ENCODE data around the gene GALNS. TPM values are rescaled to one million over a fixed set of nuclear protein-coding genes. Genes with fewer than 3 reads are reported as not detected.
A peak's percentile ranks its signal among the peaks of the same experiment; 100 is the strongest.

Gene GALNS
- total RNA-seq, 1 experiment from 2014 or later = 34.3 TPM

GRCh38 chr16:88817785-88818574 is 38.8 kb downstream of the GALNS start:
- DNase-seq (ENCODE audit: low spot score) = no peak

GRCh38 chr16:88816736-88817535 is 39.8 kb downstream of the GALNS start:
- no peak for DNase-seq (ENCODE audit: low spot score)

- DNase-seq (ENCODE audit: low spot score) = peak; percentile 42
Observed at GRCh38 chr16:88815901-88816589, 40.7 kb downstream of the GALNS start.

GRCh38 chr16:88815227-88815626 is 41.5 kb downstream of the GALNS start:
- no peak for DNase-seq (ENCODE audit: low spot score)

GRCh38 chr16:88814144-88814502 is 42.6 kb downstream of the GALNS start:
- DNase-seq (ENCODE audit: low spot score) = no peak

- no peak for DNase-seq (ENCODE audit: low spot score)
Observed at GRCh38 chr16:88813269-88814143, 43.2 kb downstream of the GALNS start.

GRCh38 chr16:88812513-88813268 is 44.1 kb downstream of the GALNS start:
- no peak for DNase-seq (ENCODE audit: low spot score)

- peak; percentile 87 for DNase-seq (ENCODE audit: low spot score)
Observed at GRCh38 chr16:88811769-88812512, 44.8 kb downstream of the GALNS start, which contains the start of gene APRT. TSS of gene APRT (minus strand) at chr16:88811928. CDS start at chr16:88811899, 29 bp downstream.

- peak; percentile 72 for DNase-seq (ENCODE audit: low spot score)
Observed at GRCh38 chr16:88810912-88811768, 45.6 kb downstream of the GALNS start.

GRCh38 chr16:88810166-88810911 is 46.4 kb downstream of the GALNS start:
- peak; percentile 23 for DNase-seq (ENCODE audit: low spot score)

GRCh38 chr16:88809676-88810165 is 47.0 kb downstream of the GALNS start:
- DNase-seq (ENCODE audit: low spot score) = no peak

GRCh38 chr16:88809068-88809675 is 47.6 kb downstream of the GALNS start:
- DNase-seq (ENCODE audit: low spot score) = peak; percentile 22

- DNase-seq (ENCODE audit: low spot score) = no peak
Observed at GRCh38 chr16:88807626-88808453, 48.9 kb downstream of the GALNS start.

- no peak for DNase-seq (ENCODE audit: low spot score)
Observed at GRCh38 chr16:88807142-88807625, 49.6 kb downstream of the GALNS start.

- DNase-seq (ENCODE audit: low spot score) = no peak
Observed at GRCh38 chr16:88806491-88807111, 50.1 kb downstream of the GALNS start.

GRCh38 chr16:88805887-88806393 is 50.8 kb downstream of the GALNS start:
- no peak for DNase-seq (ENCODE audit: low spot score)

Data from A172 (cell line).